Measurements from ENCODE around the gene MTFMT.
"Not testable (repeated sequence)": the region's sequence is repeated elsewhere in the genome, so short reads cannot be mapped to it uniquely, and the experiment has no call there.

The MTFMT gene

DNA sequence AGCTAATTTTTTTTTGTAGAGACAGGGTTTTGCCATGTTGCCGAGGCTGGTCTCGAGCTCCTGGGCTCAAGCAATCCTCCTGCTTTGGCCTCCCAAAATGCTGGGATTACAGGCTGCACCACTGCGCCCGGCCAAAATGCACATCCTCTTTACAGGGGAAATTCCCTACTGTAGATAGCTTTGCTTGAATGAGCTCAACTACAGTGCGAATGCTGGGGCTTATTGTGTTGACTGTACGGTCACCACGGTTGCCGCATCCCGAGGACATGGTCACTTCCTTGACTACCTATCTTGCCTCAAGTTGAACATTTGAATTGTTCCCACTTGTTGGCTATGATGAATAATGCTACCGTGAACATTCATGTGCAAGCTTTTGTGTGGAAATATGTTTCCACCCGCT, 5.3 kb upstream of the MTFMT start:
- DNase-seq, result no peak

DNA sequence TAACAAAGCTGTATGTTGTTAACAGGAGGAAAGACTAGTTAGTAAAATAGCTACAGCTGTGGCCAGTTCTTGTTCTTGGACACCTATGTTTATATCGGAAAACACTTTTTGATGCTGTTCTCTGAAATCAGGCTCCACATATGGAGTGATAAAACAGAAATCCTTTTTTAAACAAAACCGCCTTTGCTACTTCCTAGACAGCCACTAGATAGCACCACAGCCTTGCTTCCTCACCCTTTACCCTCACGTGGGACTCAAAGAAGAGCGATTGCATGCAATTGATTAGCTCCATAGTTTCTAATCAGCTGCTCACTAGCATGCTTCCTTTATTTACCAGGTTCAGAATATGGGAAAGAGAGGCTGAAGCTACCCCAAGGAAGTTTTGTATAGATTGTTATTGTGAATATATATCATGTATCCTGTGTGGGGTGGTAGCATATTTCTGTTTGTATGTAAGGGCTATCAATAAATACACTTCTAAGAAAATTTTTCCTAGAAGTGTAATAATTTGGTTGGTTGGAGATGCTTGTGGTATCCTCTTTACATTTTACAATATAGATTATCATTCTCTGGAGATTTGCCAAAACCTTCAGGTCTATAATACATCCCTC, 4.3 kb upstream of the MTFMT start:
- peak; percentile 66 for DNase-seq

DNA sequence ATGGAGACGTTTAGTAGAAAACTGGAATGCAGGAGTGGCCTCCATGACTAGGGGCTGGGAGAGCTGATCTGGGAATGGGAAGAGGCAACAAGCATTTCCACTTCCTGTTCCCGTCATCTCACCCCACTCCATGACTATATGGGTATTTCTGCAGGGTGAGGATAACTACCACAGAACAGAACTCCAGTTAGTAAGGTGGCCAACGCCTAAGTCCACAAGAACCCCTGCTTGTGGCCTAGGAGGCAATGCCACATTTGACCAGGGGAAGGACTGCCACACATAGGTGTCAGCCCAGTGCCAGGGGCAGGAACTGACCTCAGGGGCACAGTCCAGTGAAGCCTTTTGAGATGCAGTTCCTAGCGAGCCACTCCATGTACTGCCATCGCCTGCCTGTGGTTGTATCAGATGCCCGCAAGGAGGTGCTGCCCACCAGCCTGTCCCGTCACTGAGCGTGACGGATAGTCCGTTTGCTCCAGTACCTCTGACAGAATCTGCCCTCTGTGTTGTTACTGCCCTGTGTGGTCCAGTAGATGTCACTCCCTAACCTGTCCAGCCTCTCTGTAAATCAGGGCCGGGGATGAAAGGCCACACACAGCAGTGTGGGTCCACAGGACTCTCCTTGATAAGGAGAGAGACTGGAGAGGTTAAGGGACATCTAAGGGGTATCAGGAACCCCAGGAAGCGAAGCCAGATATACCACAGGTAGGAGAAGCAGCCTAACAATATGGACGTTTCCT, 3.5 kb upstream of the MTFMT start:
- peak; percentile 90 for DNase-seq

DNA sequence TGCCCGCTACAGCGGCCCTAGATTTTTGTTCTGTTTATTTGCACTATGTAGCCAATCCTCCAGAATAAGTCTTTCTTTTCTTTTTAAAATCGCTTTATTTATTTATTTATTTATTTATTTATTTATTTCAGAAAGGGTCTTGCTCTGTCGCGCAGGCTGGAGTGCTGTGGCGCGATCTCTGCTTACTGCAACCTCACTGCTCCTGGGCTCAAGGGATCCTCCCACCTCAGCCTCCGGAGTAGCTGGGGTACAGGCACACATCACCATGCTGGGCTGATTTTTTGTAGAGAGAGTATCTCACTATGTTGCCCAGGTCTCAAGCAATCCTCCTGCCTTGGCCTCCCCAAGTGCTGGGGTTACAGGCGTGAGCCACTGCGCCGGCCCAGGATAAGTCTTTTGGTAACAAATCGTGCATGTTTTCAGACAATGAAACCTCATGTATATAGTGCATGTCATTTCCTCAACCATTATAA, 333 bp upstream of the MTFMT start:
- DNase-seq, result no peak

DNA sequence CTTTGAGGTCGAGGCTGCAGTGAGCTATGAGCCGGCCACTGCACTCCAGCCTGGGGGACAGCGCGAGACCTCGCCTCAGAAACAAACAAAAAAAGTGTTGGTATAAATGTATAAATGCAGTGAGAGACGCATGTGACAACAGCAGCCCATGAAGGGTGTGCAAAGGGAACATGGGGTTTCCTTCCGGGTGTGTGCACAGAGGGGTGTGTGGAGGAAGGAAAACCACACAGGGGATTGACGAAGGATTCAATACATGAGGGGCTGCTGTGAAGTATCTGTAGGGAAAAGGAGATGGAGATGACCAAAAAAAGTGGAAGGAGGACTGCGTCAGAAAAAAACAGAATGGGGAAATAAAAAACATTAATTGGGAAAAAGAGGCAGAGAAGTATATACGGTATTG, 1.1 kb downstream of the MTFMT start:
- no peak for DNase-seq

DNA sequence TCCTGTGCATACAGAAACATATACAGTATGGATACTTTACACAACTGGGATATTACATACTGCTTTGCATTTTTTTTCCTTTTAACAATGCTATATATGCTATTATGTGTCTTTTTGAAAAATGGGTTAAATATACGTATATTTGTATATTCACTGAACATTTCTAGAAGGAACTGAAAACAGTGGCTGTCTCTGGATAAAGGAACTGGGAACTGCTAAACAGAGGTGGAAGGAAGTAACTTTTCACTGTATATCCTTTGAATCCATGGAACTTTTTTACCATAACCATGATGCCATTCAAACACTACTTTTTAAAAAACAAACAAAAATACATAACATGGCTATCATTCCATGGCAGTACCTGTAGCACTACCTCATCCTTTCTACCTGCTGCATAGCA, 1.8 kb downstream of the MTFMT start:
- no peak for DNase-seq

DNA sequence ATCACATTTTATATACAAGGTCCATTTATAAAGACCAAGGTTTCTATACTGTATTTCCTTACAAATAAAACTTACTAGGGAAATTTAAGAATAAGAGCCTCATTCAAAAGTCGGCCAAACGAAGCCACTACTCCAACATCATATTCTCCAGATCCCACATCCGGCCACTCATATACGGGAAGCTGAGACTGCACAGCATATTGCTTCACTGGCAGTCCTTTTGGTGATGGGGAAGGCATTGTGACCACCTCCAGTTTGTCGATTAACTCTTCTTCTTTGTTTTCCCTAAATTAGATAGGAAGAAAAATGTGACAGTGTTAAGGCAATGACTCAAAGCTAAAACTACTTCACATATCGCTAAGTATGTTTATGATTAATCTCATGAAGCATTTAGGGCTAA, 2.7 kb downstream of the MTFMT start:
- no peak for DNase-seq

DNA sequence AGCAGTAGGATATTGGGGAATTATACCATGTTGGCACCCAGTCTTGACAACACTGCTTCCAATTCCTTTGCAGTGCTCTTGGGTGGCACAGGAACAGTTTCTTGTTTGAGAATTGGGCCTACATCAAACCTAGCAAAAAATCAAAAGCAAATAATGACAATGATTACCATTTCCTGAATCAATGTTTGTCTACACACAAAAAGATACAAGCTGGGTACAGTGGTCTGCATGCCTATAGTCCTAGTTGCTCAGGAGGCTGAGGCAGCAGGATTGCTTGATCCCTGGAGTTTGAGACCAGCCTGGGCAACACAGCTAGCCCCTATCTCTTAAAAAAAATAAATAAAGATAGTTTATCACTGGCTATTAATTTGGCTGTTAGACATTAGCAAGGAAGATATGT, 8.0 kb downstream of the MTFMT start:
- no peak for DNase-seq

DNA sequence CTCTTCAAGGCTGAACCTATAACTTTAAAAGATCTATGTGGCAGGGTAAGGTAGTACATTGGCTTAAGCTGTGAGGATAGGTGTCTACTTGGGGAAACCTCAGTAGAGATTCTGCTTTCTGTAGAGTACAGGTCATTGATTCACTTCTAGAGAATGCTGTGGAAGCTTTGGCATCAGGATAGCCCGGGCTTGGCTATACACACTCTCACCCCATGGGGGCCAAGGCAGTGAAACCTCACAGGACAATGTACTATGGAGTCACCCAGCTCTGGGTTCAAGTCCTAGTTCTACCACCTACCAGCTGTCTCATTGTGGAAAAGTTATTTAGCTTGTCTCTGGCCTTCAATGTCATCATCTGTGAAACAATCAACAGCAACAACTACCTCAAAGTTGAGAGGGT, 9.0 kb downstream of the MTFMT start:
- no peak for DNase-seq

DNA sequence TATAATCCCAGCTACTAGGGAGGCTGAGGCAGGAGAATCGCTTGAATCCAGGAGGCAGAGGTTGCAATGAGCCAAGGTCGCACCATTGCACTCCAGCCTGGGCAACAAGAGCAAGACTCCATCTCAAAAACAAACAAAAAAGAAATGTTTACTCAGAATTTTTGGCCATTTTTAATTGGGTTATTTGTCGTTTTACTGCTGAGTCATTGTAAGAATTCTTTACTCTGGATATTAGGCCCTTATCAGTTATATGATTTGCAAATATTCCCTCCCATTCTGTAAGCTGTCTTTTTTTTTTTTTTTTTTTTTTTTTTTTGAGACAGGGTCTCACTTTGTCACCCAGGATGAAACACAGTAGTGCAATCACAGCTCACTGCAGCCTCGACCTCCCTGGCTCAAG, 18.2 kb downstream of the MTFMT start:
- not testable (repeated sequence) for DNase-seq

DNA sequence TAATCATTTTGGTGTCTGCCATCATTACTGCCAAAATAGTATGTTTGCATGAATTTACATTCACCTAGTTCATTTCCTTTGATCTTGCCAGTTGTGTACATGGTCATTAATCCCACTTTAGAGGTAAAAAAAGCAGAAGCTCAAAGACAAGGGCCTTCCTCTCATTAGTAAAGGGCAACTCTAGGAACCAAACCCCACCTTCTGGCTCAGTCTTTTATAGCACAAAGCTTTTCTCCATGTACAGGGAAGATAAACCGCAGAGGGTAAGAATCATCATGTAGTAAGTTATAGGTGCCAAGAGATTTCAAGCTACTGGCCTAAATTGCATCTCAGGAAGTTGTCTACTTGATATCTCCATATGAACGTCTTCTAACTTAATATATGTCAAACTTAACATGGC, 20.5 kb downstream of the MTFMT start:
- DNase-seq, result peak; percentile 37

DNA sequence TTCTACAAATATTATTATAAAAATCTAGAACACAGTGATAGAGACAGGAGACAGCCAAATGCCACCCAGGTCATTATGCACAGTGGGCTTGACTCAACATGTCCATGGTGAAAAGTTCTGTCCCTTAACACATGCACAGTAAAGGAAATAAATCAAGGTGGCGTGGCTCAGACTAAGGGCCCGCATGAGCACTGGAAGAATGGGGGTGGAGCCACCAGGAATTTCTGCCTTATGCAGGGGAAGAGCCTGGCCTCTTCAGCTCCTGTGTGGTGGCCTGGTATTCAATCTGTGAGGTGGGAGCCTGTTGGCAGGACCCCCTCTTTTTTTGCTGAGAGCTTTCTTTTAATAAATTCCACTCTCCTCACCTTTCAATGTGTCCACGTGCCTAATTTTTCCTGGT, 22.6 kb downstream of the MTFMT start:
- no peak for DNase-seq

DNA sequence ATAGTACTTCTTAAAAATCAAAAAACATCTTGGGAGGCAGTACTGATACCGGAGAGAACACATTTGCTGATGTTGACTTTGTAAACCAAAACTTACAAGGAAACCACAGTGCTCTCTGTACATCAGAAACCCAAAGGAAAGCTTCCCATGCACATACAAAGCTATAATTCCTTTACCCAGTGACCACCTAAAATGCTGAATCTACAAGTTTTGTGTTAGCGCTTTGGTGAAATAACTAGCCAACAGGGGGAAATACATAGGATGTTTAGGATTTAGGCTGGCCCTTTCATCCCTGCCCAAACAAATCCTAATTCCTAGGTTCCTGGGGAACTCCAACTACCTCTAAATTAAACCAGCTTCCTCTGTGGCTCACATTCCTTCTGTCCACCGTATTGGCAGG, 24.4 kb downstream of the MTFMT start:
- DNase-seq, result no peak

DNA sequence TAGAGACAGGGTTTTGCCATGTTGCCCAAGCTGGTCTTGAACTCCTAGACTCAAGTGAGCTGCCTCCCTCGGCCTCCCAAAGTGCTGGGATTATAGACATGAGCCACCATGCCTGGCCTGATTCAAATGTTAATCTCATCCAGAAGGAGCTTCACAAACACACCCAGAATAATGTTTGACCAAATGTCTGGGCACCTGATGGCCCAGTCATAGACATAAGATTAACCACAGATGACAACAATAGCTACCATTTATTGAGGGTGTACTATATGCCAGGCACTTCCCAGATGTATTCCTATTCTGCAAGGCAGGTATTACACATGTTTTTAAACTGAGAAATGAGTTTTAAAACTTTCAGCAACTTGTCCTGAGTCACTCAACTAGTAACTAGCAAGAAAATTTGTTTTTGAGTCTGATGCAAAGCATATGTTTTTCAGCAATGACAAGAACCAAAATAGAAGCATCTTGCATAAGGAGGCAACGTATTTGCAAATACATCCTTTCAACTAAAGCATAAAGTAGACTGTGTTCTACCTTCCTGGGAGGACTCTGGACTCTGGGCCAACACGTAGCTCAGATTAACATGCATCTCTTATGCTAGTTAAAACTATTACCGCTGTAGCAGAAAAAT, 31.6 kb downstream of the MTFMT start:
- DNase-seq, result no peak

DNA sequence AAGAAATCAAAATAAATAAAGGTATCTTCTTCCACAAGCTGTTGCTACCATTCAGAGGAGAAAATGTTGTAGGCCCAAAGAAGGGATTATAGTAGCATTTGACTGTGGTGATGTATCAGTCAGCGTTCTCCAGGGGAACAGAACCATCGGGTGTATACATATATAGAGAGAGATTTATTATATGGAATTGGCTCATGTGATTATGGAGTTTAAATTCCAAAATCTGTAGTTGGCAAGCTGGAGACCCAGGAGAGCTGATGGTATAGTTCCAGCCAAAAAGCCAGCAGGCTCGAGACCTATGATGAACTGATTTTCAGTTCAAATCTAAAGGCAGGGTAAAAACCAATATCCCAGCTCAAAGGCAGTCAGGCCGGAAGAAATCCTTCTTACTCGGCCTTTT, 32.4 kb downstream of the MTFMT start:
- DNase-seq, result no peak

DNA sequence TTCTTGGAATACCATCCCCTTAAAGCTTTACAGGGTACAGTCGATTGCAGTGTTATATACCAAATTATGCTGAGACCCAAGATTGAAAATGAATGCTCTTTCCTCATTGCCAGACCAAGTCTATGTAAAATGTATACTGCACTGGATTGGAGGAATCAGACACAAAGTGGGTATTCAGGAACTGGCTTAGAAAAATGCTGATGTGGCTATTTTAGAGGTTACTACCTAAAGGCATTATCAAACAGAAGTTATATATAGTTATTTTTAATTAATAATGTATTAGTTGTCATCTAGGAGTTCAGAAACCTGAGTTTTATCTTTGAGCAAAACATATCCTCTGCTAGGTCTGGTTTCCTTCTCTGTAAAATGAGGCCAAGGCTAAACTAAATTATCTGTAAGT, 36.1 kb downstream of the MTFMT start:
- DNase-seq, result no peak

DNA sequence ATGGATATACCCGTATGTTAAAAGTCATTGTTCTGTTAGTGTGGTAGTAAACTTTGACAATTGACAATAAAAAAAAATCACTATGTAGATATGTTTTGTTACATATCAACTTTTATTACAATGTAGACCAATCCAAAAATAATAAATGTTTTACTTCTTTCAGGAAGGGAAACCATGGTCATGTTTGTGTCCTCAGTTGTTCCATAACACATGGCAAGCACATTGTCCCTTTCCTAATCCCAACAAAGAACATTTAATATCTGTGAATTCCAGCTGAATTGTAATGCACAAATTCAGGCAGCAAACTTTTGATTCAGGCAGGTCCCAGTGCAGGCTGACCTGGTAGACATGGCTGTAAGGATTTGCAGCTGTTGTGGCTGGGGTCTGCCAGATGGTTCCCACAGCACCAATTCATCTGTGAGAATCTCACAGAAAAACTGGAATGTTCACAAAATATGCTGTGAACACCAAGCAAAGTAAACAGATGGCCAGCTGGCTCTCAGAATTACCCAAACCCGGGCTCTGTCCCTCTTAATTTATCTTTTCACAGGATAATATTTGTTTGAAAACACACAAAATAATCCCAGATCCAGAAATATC, 37.8 kb downstream of the MTFMT start:
- DNase-seq, result no peak

DNA sequence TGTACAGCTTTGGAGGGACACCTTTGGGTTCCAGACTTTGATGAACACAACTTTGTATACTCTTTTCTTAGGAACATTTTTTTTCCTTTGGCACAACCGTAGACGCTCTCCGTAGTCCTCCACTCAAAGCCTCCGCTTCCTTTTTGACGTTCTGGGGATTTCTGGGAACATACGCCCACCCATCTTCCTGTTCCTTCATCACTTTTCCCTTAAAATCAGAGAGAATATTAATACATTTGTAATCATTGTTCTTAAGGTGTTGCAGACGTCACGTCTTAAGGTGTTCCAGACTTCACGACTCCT, 39.3 kb downstream of the MTFMT start:
- no peak for DNase-seq

DNA sequence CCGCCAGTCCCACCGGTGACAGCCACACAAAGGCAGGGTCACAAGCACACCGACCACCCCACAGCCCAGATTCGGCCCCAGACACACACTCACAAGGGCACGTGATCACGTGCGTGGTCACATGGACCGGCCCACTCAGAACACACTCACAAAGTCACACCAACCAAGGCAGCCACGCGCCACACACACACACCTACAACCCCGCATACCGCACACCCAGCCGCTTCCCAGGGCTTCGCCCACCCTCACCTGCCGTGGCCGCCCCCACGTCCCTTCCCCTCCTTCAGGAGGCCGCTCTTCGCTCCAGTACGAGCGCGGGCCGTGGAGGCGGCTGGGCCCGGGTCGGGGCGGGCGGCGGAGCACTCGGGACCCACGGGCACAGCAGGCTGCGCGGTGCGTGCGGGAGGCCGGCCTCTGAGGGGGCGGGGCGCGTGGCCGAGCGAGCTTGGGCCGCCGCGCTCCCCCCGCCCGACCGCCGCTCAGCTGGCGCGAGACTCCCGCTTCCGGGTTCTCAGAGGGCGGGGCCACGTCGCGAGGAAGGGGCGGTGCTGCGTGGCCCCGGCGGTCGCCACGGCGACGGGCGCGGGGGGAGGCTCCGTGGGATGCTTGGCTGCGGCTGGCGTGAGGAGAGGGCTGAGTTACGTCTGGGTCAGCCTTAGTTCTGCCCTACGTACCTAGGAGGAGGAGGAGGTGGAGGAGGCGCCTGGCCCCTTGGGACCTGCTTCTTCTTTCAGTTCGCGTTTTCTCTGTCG, 39.8 kb downstream of the MTFMT start, which contains the start of gene SPG21:
Gene SPG21 (minus strand): TSS at position 499 of the 752 bp plus-strand sequence. CDS start 6,345 bp downstream, outside the sequence.
- peak; percentile 99 for DNase-seq

DNA sequence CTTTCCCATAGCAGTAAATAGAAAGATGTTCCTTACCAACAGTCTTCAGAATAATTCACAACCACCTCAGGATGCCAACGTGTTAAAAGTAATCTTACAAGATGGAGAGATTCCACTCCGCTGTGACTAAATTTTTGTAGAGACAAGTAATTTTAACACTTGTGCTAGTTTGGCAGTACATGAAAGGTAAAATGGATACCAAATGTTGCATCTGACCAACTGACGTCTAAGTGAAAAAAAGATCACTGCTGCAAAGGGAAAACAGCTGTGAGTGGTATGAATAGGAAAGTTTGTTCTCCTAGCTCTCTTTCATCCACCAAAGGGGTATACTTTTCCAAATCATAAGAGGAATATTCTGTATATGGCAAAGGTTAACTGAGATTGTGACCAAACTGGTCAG, 42.3 kb downstream of the MTFMT start:
- DNase-seq, result no peak

DNA sequence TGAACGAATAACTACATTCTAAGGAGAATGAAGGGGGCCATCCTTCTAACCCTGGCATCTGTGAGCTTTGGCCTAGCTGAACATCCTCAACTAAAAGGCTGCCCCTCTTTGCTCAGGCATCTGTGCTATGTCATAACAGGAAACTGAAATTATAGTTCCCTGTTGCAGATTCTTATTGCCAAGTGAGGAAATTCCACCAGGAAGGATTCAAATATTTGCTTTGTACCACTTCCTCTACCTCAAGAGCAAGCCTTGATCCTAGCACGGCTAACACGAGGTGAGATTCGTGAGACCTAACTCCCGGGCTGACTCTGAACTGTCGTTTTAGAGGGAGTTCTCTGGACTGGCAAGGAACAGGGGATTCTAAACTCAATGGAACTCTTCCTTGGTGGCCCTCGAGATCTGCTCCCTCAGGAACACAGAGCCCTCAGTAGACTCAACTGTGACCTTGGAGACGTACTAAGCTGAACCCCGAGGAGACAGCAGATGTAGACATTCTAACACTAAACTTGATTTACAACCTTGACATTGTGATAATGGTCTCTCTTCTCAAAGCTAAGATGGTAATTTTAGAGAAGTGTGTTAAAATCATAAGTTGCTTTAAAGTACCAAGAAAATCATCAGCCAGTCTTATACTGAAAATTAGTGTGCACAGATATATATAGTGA, 43.9 kb downstream of the MTFMT start:
- no peak for DNase-seq

DNA sequence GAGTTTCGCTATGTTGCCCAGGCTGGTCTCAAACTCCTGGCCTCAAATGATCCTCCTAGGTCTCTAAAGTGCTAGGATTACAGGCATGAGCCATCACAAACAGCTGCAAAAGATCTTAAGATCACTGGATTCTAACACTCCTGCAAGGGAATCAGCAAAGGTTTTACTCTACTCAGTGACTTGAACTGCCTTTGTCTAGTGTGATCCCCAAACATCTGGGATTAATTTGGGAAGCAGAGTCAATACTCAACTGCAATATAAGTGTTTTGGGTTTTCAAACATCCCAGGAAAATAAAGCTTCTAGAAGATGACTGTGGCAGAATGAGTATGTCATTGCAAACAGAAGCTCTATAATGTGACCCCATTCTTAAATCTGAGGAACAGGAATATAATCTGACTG, 47.0 kb downstream of the MTFMT start:
- DNase-seq, result no peak
